Coronary artery (tissue), 2 donors: ENCODE results near the gene PIK3R5.
A peak's percentile ranks its signal among the peaks of the same experiment; 100 is the strongest.

Experiments used
- DNase-seq: peaks from one replicate; pipeline ENCODE4 v3.0.0-alpha.2; 2017; ENCODE audit warnings: low spot score
- H3K27ac ChIP-seq, 2 donors: fragments of 200-600 bp; sonication (generic); one replicate each; pipeline ENCODE4 v1.5.1; 2016 to 2019
- H3K4me3 ChIP-seq: fragments of 200-600 bp; sonication (generic); 2 replicates; pipeline ENCODE4 v1.5.1; 2016; ENCODE audit warnings: mild to moderate bottlenecking, moderate library complexity
- TF ChIP-seq, protein P1 (sequence below): fragments of 200-600 bp; sonication (generic); IDR thresholded peaks from one replicate; pipeline ENCODE4 v1.5.1; 2019; ENCODE audit warnings: antibody characterized with exemption

Gene PIK3R5, protein sequence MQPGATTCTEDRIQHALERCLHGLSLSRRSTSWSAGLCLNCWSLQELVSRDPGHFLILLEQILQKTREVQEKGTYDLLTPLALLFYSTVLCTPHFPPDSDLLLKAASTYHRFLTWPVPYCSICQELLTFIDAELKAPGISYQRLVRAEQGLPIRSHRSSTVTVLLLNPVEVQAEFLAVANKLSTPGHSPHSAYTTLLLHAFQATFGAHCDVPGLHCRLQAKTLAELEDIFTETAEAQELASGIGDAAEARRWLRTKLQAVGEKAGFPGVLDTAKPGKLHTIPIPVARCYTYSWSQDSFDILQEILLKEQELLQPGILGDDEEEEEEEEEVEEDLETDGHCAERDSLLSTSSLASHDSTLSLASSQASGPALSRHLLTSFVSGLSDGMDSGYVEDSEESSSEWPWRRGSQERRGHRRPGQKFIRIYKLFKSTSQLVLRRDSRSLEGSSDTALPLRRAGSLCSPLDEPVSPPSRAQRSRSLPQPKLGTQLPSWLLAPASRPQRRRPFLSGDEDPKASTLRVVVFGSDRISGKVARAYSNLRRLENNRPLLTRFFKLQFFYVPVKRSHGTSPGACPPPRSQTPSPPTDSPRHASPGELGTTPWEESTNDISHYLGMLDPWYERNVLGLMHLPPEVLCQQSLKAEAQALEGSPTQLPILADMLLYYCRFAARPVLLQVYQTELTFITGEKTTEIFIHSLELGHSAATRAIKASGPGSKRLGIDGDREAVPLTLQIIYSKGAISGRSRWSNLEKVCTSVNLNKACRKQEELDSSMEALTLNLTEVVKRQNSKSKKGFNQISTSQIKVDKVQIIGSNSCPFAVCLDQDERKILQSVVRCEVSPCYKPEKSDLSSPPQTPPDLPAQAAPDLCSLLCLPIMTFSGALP

DNA sequence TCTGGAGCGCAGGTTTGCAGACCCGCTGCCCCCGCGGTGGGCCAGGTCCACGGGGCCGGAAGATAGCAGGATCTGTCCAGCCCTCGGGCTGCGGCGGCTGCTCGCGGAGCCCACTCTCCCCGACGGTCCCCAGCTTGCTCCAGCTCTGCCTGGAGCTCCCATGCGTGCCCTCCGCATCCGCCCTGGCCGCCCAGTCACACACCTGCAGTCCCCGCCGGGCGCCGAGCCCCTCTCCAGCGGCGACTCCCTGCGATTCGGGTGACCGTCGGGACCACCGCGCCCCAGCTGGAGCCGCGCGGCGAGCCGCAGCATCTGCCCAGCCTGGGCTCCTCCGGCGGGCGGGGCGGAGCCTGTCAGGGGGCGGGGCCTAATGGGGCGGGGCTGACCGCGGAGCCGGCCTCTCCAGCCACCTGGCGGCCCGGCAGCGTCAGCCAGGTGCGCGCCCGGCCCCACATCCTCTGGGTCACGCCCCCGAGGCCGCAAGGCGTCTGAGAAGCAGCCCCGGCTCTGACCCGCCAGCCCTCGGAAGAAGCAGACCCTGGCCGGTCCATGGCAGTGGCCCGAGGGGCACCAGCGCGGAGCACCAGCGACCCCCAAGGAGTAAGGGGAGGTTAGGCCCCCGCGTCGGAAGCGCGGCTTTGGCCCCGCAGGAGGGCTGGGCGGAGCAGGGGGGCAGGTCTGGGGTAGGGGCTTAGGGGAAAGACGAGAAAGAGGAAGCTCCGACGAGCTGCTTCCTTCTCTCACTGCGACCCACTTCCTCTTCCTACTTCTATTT is at the start of gene PIK3R5:
PIK3R5 (minus strand) TSS at position 314 of the 775 bp plus-strand sequence. CDS start 54,213 bp downstream, outside the sequence.
- peak within 1 kb of the TSS in 1 of 2 donors; percentile 81 for H3K27ac ChIP-seq
- DNase-seq = no peak
- TF ChIP-seq, protein P1, sequence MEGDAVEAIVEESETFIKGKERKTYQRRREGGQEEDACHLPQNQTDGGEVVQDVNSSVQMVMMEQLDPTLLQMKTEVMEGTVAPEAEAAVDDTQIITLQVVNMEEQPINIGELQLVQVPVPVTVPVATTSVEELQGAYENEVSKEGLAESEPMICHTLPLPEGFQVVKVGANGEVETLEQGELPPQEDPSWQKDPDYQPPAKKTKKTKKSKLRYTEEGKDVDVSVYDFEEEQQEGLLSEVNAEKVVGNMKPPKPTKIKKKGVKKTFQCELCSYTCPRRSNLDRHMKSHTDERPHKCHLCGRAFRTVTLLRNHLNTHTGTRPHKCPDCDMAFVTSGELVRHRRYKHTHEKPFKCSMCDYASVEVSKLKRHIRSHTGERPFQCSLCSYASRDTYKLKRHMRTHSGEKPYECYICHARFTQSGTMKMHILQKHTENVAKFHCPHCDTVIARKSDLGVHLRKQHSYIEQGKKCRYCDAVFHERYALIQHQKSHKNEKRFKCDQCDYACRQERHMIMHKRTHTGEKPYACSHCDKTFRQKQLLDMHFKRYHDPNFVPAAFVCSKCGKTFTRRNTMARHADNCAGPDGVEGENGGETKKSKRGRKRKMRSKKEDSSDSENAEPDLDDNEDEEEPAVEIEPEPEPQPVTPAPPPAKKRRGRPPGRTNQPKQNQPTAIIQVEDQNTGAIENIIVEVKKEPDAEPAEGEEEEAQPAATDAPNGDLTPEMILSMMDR = no peak
- peak within 1 kb of the TSS; percentile 71 for H3K4me3 ChIP-seq

DNA sequence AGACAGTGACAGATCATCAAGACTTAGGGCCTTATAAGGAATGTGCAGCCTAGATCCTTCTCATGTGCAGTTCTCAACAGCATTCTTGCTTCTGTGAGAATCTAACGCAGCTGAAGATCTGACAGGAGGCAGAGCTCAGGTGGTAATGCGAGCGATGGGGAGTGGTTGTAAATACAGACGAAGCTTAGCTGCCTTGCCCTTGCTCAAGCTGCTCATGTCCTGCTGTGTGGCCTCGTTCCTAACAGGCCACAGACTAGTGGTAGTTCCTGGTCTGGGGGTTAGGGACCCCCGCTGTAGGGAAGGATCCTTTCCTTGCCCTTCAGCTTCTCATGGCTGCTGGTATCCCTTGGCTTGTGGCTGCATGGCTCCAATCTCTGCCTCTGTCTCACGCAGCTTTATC is 45.5 kb upstream of the PIK3R5 start:
- TF ChIP-seq, protein P1 = no peak
- no peak overlapping the region for H3K27ac ChIP-seq
- H3K4me3 ChIP-seq = no peak overlapping the region
- DNase-seq = no peak

DNA sequence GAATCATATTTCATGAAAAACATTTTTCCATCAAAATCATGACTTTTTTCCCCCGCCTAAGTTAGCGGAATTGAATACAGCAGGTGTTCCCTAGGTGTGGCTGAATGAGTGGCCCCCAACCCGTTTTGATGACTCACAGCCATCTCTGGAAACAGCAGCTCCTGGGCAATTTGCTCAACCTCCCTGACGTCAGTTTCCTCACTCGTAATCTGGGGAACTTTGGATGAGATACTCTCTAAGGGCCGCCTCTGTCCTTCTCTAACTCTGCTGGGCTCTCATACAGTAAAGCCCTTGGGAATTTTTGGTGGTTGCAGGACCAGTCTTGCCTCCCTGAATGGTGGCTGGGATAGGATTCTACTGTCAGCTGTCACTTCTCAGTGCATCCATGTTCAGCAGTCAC is 44.2 kb upstream of the PIK3R5 start:
- TF ChIP-seq, protein P1 = no peak
- H3K4me3 ChIP-seq = no peak overlapping the region
- H3K27ac ChIP-seq = no peak overlapping the region
- no peak for DNase-seq

DNA sequence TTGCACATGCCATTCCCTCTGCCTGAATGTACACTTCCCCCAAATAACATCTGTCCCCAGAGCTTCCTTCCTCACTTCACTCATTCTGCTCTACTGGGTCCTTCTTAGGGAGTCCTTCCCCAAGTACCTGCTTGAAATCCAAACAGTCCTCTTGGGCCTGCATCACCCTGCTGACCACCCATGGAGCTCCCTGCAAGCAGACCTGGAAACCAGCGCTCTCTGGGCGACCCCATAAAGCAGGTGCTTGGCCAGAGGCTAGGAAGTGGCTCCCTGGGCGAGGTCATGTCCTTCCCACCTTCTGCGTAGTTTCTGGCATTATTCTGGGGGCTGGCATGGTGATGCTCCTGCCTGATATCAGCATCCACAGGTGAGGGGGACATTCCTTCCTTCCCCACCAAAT is 43.6 kb upstream of the PIK3R5 start:
- Histone ChIP-seq H3K27ac (no peak overlapping the region), H3K4me3 (no peak overlapping the region)
- no peak for DNase-seq
- TF ChIP-seq, protein P1 = no peak

DNA sequence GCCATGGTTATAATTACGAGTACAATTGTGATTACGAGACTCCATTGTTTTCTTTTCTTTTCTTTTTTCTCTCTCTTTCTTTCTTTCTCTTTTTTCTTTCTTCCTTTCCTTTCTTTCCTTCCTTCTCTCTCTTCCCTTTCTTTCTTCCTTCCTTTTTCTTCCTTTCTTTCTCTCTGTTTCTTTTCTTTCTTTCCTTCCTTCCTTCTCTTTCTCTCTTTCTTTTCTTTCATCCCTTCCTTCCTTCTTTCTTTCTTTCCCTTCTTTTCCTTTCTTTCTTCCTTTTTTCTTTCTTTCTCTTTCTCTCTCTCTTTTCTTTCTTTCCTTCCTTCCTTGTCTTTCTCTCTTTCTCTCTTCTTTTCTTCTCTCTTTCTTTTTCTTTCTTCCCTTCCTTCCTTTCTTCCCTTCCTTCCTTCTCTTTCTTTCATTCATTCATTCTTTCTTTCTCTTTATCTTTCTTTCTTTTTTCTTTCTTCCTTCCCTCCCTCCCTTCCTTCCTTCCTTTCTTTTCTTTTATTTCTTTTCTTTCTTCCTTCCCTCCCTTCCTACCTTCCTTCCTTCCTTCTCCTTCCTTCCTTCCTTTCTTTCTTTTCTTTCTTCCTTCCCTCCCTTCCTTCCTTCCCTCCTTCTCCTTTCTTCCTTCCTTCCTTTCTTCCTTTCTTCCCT is 41.7 kb upstream of the PIK3R5 start:
- Histone ChIP-seq H3K27ac (no peak overlapping the region), H3K4me3 (no peak overlapping the region)
- TF ChIP-seq, protein P1 = no peak
- no peak for DNase-seq

DNA sequence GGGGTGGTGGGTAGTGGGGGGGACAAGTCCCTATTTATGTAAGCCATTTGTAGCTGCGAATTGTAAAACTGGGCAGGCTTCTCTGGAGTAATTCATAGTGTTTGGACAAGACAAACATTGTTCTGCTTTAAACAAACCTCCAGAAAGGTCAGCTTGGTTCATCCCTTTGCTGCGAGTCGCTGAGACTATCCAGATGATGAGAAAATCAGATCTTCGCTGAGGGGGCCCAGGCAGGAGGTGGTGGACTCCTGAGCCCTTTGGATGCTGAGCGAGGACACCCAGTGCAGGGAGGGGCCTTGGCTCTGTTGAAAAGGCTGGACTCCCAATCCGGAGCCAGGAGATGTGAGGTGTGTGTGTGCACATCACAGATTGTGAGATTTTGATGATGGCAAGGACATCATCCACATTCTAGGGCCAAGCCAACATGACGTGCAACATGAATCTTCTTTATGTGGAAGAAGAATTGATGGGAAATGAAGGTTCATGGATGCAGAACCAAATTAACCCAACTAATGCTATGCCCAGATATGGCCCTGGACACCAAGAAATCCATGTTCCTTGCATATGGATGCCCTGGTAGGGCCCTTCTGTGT is 40.8 kb upstream of the PIK3R5 start:
- Histone ChIP-seq H3K27ac (no peak overlapping the region), H3K4me3 (no peak overlapping the region)
- TF ChIP-seq, protein P1 = no peak
- DNase-seq = no peak
